ENCODE results near the gene TET3. TPM values are rescaled to one million over a fixed set of nuclear protein-coding genes. Genes with fewer than 3 reads are reported as not detected.

Gene TET3
- total RNA-seq, 2 experiments from 2014 or later = 15.5 to 16.4 TPM

- H3K27ac Mint-ChIP-seq = peak overlapping the region; percentile 14
- no peak for DNase-seq
Measured at GRCh38 chr2:73999881-74000597, 15.3 kb downstream of the TET3 start.

GRCh38 chr2:74000666-74001065, 16.0 kb downstream of the TET3 start:
- Mint-ChIP-seq H3K9me3 (no peaks in the 10 kb centered on the region), H3K27ac (no peak overlapping the region), H3K27me3 (no peaks in the 10 kb centered on the region), H3K4me1 (ENCODE audit: low read depth) (peaks cover 85% of the 10 kb centered on the region), H3K4me3 (no peak overlapping the region), H3K36me3 (ENCODE audit: low read depth) (peaks cover 4% of the 10 kb centered on the region)
- ATAC-seq = no peak
- DNase-seq = no peak
- intact Hi-C loops (cut with micrococcal nuclease) = no loop called here
- TF ChIP-seq CTCF (IDR thresholded peaks at IDR 0.05) = no peak
- CTCF ChIA-PET = interaction anchor here (1.2 to 3.4 kb wide), 8 partner anchors 12 to 177 kb away, joined by 3 to 18 read pairs (median 5); no protein-coding TSS in a partner anchor
- POLR2A ChIA-PET = interaction anchor here (0.6 to 5.2 kb wide), 8 partner anchors 9 to 200 kb away, joined by 3 to 38 read pairs (median 3); no protein-coding TSS in a partner anchor

More at GRCh38 chr2:73999881-74000597, 15.3 kb downstream of the TET3 start:
- Mint-ChIP-seq H3K36me3 (ENCODE audit: low read depth) (peaks cover 4% of the 10 kb centered on the region), H3K4me1 (ENCODE audit: low read depth) (peaks cover 84% of the 10 kb centered on the region), H3K4me3 (no peak overlapping the region), H3K9me3 (no peaks in the 10 kb centered on the region), H3K27me3 (no peaks in the 10 kb centered on the region)
- TF ChIP-seq CTCF (IDR thresholded peaks at IDR 0.05) = no peak
- no peak for ATAC-seq
- intact Hi-C loops (cut with micrococcal nuclease) = no loop called here
- CTCF ChIA-PET = interaction anchor here (1.7 to 3.4 kb wide), 5 partner anchors 13 to 173 kb away, joined by 5 to 18 read pairs (median 6); no protein-coding TSS in a partner anchor
- POLR2A ChIA-PET = interaction anchor here (0.7 to 5.2 kb wide), 3 partner anchors 12 to 23 kb away, joined by 3 to 38 read pairs (median 3); no protein-coding TSS in a partner anchor

- POLR2A ChIA-PET = interaction anchor here (0.6 to 5.2 kb wide), 7 partner anchors 9 to 200 kb away, joined by 3 to 38 read pairs (median 3); no protein-coding TSS in a partner anchor
- Mint-ChIP-seq H3K27me3 (no peaks in the 10 kb centered on the region), H3K4me1 (ENCODE audit: low read depth) (peaks cover 86% of the 10 kb centered on the region), H3K4me3 (peak overlapping the region; percentile 64), H3K9me3 (no peaks in the 10 kb centered on the region), H3K27ac (peak overlapping the region; percentile 75), H3K36me3 (ENCODE audit: low read depth) (peaks cover 7% of the 10 kb centered on the region)
- CTCF ChIA-PET = interaction anchor here (0.8 to 3.4 kb wide), 10 partner anchors 11 to 177 kb away, joined by 3 to 18 read pairs (median 5); no protein-coding TSS in a partner anchor
- no peak for ATAC-seq
- TF ChIP-seq CTCF (IDR thresholded peaks at IDR 0.05) = no peak
- peak; percentile 39 for DNase-seq
- intact Hi-C loops (cut with micrococcal nuclease) = no loop called here
Measured at GRCh38 chr2:74001121-74001520, 16.4 kb downstream of the TET3 start.

- DNase-seq (no peak), ATAC-seq (peak; percentile 52)
- Mint-ChIP-seq H3K27ac (peak overlapping the region; percentile 75), H3K4me3 (peak overlapping the region; percentile 64), H3K36me3 (ENCODE audit: low read depth) (peaks cover 6% of the 10 kb centered on the region), H3K27me3 (no peaks in the 10 kb centered on the region), H3K9me3 (no peaks in the 10 kb centered on the region), H3K4me1 (ENCODE audit: low read depth) (peaks cover 85% of the 10 kb centered on the region)
- CTCF ChIA-PET = interaction anchor here (0.8 to 3.4 kb wide), 12 partner anchors 11 to 178 kb away, joined by 3 to 18 read pairs (median 4); no protein-coding TSS in a partner anchor
- POLR2A ChIA-PET = interaction anchor here (0.6 to 5.2 kb wide), 9 partner anchors 8 to 199 kb away, joined by 3 to 38 read pairs (median 3); partner anchors contain the start of gene BOLA3
- intact Hi-C loops (cut with micrococcal nuclease) = no loop called here
- no peak for TF ChIP-seq CTCF (IDR thresholded peaks at IDR 0.05)
Measured at GRCh38 chr2:74001781-74002504, 17.2 kb downstream of the TET3 start.

Measured in activated CD8-positive, alpha-beta T cell treated with anti-CD3 and anti-CD28 coated beads for 36 hours (primary cell).